GM19025 (cell line): ENCODE measurements around the gene CROCC.
"Not testable (repeated sequence)": the region's sequence is repeated elsewhere in the genome, so short reads cannot be mapped to it uniquely, and the experiment has no call there.

Source experiments
- ATAC-seq: cut with Tn5 transposase; IDR thresholded peaks from one replicate; pipeline ENCODE4 v1.9.1; 2021; ENCODE audit warnings: mild to moderate bottlenecking, low read depth, moderate library complexity; ENCODE audit not compliant: unreplicated experiment

The CROCC gene

GRCh38 chr1:16895598-16896315, 26.0 kb upstream of the CROCC start, which contains the start of gene RNU1-2:
Gene RNU1-2, plus strand, starts transcription at chr1:16895980.
- peak; percentile 99 for ATAC-seq

DNA sequence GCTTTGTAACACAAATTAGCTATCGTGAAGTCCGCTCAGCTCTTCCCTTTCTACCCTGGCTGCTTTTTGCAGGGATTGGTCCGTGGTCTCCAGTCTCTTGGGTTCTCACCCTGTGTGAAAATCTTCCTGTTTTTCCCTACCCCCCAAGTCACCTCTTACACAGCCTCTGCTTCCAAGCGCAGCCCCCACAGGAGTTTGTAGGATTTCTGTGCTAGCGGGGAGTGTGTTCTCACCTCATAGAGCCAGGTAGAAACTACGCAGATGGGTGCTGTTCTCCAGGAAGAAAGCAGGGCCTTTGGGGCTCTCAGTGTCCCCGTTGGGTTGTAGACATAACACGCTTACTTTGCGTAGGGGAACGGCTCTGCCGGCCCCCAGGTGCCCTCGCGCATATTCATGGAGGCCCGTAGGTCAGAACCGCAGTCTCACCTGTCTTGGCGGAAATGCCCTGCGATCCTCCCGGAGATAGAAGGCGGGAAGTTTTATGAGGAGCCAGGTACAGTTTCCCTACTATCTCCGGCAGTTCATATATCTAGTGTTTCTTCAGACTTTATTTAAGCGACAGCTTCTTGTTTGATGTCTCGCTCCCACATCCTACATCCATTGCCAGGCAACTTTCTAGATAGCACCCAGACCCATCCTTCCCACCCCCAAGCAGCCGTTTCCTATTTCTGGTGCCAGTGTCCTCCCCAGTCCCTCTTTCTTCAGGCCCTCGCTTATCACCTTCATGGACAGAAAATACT, 25.2 kb upstream of the CROCC start:
- not testable (repeated sequence) for ATAC-seq

GRCh38 chr1:16897653-16898052, 24.1 kb upstream of the CROCC start:
- not testable (repeated sequence) for ATAC-seq

DNA sequence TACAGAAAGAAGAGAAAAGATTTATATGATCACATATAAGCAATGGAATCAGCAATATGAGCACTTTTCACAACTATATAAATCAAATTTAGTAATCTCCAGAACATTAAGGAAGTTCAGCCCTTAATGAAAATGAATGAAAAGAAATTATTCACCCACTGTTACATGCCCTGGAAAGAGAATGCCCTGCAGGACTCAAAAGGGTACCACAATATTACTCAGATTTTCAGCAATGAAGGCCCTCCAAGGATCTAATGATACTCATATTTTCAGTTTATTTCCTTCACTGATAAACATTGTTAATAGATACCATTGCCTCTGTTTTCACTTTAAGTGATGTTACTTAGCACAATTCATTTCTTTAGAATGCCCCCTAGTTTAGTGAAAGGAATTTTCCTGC, 23.4 kb upstream of the CROCC start:
- ATAC-seq, result not testable (repeated sequence)

- not testable (repeated sequence) for ATAC-seq
Observed at GRCh38 chr1:16899020-16899419, 22.7 kb upstream of the CROCC start.

DNA sequence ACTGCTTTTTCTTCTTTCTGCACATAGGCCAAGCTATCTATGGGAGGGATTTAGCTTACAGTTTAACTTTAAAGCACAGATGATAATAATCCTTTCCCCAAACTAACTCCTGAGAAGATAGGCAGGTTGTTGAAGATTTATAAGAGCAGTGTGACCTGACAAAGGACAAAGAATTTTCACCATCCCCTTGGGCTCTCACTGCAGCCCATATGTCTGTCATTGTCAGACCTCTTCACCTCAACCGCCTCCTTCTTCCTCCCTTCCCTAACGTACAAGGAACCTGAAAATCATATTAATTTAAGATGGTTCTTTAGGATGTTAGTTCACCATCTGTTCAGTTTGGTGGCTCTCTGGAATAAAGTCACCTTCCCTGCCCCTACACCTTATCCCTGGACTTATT, 21.0 kb upstream of the CROCC start:
- ATAC-seq, result no peak

GRCh38 chr1:16901371-16901770, 20.4 kb upstream of the CROCC start:
- not testable (repeated sequence) for ATAC-seq

DNA sequence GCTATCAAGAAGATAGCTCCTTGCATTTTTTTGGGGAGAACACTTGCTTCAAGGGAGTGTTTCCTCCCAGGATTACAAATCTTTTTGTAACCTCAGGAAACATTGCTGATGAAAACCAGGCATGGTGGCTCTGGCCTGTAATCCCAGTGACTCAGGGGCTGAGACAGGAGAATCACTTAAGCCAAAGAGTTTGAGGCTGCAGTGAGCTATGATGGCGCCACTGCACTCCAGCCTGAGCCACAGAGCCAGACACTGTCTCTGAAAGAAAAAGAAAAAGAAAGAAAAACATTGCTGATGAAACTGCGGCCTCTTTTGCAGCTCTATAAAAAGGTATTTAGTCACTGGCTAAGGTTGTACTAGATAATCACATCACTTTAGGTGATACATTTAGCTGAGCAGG, 18.7 kb upstream of the CROCC start:
- no peak for ATAC-seq

DNA sequence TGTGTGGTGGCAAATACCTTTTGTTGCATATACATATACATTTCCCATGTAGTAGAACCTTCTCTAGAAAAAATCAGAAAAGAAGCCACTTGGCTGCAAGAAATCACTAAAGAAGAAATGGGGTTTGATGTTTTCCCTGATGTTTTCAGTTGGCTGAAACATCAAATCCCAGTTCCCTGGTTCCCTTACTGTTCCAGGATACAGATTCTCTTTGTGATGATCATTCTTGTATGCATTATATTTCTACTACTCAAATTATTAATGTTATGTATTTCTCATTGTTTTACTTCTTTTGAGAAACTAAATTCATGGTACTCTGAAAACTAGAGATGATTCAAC, 18.3 kb upstream of the CROCC start:
- no peak for ATAC-seq

DNA sequence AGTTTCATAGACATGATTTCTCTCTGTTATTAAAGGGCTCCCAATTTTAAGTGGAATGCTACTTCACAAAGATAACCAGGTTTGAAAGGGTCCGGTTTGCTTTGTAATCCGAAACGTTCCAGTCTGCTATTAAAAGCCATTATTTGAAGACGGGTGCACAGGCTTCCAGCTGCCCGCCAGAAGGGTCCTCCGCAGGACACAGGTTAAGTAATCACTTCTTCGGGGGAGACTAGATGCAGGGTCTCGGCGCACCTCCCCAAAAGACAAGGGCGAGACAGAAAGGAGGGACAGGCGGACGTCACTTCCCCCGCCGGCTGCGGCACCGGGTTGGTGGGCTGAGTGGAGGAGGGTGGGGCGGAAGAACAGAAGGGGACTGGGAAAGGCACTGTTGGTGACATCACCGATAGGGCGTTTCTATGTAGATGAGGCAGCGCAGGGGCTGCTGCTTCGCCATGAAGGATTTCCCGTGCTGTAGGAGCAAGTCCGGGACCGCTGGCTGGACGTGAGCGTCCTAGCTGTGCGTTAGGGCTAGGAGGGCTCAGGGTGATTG, 17.1 kb upstream of the CROCC start:
- ATAC-seq, result peak; percentile 90

DNA sequence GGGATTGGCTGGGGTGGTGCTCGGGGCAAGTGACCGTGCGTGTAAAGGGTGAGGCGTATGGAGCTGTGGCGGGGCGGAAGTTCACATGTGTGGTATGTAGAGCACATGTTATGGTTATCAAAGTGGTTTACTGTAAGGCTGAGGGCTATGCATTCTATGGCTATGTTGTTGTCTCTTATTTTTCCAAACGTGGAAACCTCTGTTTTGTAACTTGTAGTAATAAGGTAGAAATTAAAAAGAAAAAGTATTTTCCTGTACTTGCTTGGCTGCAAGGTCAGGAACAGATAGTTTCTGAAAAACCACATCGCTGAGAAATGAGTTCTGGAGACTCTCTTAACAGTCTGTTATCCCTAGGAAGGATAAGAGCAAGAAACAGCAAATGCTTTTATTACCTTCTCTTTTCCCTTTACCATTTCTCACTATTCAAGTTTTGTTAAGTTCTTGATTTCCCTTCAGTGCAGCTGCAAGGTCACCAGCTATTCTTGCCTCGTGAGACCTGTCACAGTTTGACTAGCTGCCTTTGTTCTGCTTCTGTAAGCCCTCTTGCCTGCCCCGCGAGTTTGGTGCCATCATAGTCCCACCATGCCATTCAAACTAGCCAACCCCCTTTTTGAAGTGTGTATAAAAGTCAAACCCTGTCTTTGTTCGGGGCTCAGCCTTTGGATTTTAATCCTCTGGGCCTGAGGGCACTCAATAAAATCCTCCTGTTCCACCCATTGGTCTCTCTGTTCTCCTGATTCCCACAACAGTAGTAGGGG, 16.4 kb upstream of the CROCC start:
- ATAC-seq, result peak; percentile 64

DNA sequence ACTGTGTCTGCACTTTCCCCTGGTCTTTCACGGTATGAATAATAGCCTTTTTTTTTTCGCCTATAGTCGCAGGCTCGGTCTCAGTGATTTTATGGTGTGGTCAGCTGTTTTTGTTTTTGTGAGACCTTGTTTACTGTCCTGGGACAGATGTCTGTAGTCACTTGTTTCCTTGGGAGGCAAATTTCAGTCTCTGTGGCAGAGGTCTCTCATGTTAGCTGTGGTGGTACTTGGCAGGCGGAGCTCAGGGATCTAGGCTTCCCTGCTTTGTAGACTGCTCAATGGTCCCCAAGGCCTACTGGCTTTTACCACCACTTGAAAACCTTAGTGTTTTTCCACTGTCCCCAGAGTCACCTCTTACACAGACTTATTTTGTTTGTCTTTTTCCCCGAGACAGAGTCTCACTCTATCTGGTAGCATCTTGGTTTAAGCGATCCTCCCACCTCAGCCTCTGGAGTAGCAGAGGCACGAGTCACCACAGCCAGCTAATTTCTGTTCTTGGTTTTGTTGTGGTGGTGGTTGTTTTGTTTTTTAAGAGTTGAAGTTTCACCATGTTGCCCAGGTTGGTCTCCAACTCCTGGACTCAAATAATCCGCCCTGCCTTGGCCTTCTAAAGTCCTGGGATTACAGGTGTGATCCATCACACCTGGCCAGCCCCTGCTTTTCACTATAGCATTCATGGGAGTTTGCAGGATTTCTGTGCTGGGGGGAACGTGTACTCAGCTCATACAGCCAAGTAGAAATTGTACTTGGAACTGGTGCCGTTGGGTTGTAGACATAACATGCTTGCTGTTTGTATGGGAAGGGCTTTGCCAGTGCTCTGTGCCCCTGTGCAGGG, 15.6 kb upstream of the CROCC start:
- no peak for ATAC-seq

DNA sequence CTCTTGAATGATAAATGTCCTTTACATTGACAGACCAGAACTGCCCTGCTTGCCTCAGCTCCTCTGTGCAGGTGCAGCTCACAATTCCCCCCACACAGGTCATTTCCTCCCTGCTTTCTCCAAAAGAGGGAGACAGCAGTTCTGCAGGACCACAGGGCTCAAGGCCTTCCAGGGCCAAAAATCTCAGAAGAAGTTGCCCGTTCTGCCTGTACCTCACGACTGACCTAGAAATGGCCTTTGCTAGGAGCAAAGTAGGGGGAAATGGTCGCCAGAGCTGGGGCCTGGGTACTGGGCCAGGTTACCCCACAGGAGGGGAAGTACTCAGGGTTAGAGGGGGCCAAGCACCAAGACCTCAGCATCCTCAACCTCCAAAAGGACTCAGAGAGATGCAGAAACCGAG, 14.9 kb upstream of the CROCC start:
- ATAC-seq, result no peak

- ATAC-seq, result no peak
Observed at GRCh38 chr1:16907870-16908758, 13.6 kb upstream of the CROCC start.

GRCh38 chr1:16911851-16912721, 9.6 kb upstream of the CROCC start:
- ATAC-seq, result not testable (repeated sequence)

DNA sequence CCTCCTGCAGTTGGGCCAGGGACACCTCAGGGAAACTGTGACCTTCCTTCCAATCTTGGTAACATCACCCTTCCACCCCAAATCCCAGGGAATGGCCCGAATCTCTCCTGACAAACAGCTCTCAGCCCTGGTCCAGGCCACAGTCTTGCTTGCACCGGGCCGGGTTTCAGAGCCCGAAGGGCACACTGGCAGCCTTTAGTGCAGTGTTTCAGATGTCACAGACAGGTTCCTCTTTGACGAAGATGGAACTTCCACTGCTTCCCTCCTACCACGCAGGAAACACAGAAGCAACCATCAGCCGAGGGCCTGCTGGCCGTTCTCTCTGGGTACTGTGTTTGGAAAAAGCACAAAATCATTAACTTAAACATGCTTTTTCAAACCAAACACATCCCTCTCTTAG, 9.0 kb upstream of the CROCC start:
- not testable (repeated sequence) for ATAC-seq

- no peak for ATAC-seq
Observed at GRCh38 chr1:16913181-16913832, 8.4 kb upstream of the CROCC start.
